ENCODE results near the gene TMOD1.
"Not testable (repeated sequence)": the region's sequence is repeated elsewhere in the genome, so short reads cannot be mapped to it uniquely, and the experiment has no call there.

Gene TMOD1
- total RNA-seq = 3.0 to 3.9 reads per million in 2 experiments

- peak; percentile 9 for DNase-seq (ENCODE audit: low read depth)
These were observed at the start of gene TMOD1 for GRCh38 chr9:97501177-97501971. TSS of gene TMOD1 (plus strand) at chr9:97501666. CDS start at chr9:97524189, 22,523 bp downstream.

- DNase-seq (ENCODE audit: low read depth) = not testable (repeated sequence)
These were observed 47.9 kb upstream of the TMOD1 start for GRCh38 chr9:97453573-97453972.

DNA sequence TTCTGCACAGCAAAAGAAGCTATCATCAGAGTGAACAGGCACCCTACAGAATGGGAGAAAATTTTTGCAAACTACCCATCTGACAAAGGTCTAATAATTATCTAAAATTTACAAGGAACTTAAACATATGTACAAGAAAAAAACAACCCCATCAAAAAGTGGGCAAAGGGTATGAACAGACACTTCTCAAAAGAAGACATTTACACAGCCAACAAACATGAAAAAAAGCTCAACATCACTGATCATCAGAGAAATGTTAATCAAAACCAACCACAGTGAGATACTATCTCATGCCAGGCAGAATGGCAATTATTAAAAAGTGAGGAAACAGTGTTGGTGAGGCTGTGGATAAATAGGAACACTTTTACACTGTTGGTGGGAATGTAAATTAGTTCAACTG, 44.6 kb upstream of the TMOD1 start:
- DNase-seq (ENCODE audit: low read depth) = not testable (repeated sequence)

GRCh38 chr9:97459326-97459725, 42.1 kb upstream of the TMOD1 start:
- DNase-seq (ENCODE audit: low read depth) = no peak

DNA sequence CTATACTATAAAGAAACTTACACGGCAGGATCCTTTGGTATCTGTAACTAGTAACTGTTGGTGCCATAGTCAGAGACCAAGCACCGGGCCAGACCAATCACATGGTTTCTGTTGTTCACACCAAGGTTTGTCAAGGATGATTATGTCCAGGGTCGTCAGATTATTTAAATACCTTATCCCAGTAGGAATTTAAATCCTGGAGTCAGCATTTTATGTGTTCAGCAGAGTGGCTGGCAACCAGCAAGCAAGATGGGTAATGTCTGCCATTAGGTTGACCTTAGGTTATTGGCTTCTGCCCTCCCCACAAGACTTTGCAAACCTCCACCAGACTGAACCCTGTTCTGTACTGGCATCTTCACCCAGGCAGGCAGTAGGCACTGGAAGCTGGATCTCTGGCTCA, 39.3 kb upstream of the TMOD1 start:
- no peak for DNase-seq (ENCODE audit: low read depth)

DNA sequence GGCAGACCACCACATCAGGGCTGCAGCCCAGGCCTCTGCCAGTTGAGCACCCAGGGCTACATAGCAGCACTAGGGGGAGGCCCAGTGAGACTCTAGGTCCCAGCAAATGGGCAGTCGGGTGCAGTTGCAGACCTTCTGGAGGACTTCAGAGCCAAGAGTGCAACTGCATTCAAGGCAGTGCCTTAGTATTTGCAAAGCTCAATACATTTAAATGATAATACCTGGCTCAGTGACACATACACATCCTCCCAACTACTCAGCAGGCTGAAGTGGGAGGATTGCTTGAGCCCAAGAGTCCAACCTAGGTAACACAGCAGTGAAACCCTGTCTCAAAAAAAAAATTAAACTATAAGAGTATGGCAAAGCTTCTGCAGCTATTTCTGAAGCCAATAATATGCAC, 38.6 kb upstream of the TMOD1 start:
- no peak for DNase-seq (ENCODE audit: low read depth)

GRCh38 chr9:97468658-97469448, 32.6 kb upstream of the TMOD1 start:
- DNase-seq (ENCODE audit: low read depth) = peak; percentile 7

DNA sequence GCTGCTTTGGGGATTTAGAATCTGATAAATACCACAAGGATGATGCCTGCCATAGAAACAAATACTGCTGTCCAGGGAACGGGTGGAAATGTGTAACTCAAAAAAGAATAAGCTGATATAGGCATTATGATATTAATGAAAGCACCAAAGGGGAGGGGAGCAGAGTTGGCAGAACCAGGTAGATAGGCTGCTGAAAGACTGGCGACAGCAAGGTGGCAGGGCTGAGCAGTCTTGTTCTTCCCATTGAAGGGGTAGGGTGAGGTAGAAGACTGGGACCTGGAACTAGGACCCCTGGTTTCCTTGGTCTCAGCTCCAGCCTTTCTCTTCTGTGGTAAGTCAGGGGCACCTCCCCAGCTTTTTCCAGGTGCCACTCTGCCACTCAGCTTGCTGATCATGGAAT, 31.4 kb upstream of the TMOD1 start:
- DNase-seq (ENCODE audit: low read depth) = no peak

DNA sequence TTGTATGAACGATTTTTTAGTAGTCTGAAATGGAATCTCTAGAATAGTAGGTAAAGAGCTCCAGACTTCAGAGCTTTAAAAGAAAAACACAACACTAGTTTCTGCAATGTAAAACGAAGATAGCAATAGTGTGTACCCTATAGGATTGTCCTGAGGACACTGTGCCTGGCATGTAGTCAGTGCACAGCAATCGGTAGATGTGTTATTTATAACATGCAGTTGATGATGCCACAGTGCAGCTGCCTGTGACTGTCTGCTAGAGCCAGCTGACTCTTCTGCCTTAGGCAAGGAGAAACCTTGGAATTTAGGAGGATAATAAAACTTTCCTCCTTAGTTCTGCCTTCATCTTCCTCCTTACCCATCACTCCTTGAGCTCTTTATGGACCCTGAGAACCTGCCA, 27.7 kb upstream of the TMOD1 start:
- no peak for DNase-seq (ENCODE audit: low read depth)

GRCh38 chr9:97474372-97474925, 27.0 kb upstream of the TMOD1 start:
- DNase-seq (ENCODE audit: low read depth) = no peak

DNA sequence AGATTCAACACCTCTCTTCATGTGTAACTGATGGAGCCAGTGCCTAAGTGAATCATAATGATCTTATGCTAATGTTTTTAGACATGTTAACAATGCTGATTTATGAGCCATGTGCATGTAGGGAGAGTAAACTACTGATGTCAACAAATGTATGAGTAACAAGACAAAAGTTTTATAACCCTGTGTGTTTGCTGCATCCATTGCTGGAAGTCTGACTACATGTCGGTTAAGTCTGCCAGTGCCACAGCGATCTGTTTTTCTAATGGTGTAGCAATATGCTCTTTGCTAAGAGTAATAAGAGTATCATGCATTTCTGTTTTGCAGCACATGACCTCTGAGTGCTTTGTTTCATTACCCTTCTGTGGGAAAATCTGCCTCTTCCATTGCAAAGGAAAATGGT, 26.4 kb upstream of the TMOD1 start:
- DNase-seq (ENCODE audit: low read depth) = no peak

DNA sequence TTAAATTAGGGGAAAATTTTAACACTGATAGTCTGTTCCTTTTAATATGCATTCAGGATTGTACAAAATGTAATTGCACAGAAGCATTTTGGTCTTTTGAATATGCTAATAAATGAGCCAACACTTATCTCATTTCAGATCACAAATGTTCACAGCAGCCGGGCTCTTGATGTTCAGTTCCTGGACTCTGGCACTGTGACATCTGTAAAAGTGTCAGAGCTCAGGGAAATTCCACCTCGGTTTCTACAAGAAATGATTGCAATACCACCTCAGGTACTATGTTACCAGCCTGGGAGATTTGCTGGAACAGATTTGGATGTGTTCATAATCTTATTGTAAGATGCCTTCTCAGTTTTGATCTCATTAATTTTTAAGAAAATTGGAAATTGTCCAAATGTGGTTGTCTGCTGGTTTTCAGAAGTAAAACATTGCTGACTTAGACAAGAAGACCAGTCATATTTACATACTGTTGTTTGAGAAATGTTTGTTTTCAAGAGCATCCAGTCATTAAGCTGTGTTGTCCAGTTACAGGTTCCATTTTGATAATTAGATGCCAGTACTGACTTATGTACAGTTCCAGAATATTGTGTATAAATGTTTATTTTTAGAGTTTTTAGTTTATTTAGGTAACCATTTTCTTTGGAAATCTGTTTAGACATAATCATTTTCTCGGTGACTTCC, 23.0 kb upstream of the TMOD1 start:
- no peak for DNase-seq (ENCODE audit: low read depth)

- DNase-seq (ENCODE audit: low read depth) = no peak
These were observed 21.8 kb upstream of the TMOD1 start for GRCh38 chr9:97479496-97480159.

DNA sequence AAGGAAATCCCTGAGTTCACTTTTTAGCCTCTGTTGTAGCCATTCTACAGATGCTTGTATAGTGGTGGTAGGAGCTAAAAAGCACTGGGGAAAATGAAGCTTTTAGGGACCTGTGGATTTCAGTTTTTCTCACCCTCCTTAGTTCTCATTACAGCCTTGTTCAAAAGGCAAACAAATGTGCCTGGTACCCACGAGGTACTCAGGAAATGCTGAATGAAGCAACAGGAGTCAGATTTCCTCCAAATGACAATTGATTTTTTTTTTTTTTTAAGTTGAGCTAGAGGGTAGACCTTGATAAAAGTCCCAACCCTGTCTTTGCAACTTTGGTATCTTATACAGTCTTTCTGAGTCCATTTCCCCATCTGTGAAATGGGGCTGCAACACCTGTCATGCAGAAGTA, 21.3 kb upstream of the TMOD1 start:
- no peak for DNase-seq (ENCODE audit: low read depth)

DNA sequence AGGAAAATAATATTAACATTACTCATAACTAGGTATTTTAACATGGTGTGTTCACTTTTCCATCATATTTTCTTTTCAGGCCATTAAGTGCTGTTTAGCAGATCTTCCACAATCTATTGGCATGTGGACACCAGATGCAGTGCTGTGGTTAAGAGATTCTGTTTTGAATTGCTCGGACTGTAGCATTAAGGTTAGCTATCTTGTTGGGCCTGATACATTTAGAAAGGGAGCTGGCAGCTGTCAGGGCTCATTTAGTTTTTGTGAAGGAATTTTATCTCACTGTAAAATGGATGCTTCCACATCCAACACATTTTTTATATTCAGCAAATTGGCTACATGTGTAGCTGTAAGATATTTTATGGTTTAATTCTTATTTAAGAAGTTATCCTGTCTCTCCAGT, 20.7 kb upstream of the TMOD1 start:
- DNase-seq (ENCODE audit: low read depth) = no peak

- no peak for DNase-seq (ENCODE audit: low read depth)
These were observed 17.3 kb upstream of the TMOD1 start for GRCh38 chr9:97484134-97484533.

DNA sequence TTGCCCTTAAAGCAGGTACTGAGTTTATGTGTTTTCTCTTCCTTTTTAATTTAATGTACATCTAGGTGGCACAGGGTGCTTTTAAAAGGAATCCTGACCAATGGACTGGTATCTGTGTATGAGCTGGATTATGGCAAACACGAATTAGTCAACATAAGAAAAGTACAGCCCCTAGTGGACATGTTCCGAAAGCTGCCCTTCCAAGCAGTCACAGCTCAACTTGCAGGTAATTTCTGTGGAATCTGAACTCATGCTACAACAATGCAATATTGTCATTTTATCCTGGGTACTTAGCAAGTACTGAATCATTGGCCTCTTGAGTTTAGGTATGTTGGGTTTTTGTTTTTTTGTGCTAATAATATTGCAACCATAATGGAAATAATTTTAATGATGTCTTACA, 14.4 kb upstream of the TMOD1 start:
- DNase-seq (ENCODE audit: low read depth) = no peak

DNA sequence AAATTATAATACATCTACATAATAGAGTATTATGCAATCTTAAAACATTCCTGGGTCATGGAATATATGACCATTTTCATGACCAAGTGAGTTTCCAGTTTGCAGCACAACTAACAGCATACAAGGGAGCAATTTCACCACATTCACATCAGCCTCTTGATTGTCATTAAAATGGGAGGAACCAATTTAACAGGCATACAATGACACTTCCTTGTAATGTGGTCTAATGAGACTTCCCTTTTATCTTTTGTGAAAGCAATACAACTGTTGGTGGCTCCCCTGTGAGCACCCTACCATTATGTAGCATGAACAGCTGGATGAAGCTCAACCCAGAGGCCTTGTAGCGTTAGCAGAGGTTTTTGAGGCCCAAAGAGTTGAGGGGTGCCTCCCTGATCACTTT, 13.6 kb upstream of the TMOD1 start:
- DNase-seq (ENCODE audit: low read depth) = no peak

GRCh38 chr9:97491216-97491999, 10.1 kb upstream of the TMOD1 start:
- no peak for DNase-seq (ENCODE audit: low read depth)

- DNase-seq (ENCODE audit: low read depth) = not testable (repeated sequence)
These were observed 3.7 kb upstream of the TMOD1 start for GRCh38 chr9:97497558-97498375.
